ENCODE data around the gene HIVEP3.

HIVEP3 gene

DNA sequence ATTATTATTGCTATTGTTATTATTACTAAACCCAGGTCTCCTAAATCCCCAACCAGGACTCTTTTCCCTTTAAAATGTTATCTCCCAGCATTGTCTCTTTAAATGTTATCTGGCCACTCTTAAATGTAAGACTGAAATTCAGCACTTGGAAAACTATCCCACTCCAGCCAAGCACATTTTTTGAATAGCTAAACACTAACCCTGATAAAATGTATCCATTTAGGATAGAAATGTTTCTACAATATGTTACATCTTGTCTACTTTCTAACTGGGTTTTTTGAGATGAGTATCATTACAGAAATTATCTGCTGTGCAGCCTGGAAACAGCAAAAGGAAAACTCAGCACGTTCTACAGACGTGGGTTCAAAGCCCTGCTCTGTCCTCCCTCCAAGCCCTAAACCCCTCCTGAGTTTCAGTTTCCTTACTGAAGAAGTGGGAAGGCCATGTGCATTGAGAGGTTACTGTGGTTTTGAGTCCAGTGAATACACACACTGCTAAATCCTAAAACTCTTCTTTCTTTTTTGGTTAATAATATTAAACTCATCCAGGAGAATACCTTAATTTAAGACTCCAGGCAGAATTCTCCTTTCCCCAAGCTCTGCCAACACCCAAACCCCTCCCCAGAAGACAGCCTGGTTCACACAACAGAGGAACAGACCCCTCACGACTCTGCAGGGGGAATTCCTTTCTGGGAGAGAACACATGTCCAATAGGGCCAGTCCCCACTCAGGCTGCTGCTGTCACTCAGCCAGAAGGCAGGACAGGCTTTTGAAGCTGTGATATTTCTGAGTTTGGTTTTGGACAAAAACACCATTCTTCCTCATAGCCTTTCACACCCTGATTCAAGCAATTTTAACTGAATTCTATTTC, 41.9 kb downstream of the HIVEP3 start:
- H3K4me3 ChIP-seq (ENCODE audit: low read length): no peak overlapping the region
- DNase-seq (ENCODE audit: low read depth): no peak
- TF ChIP-seq, protein P1, sequence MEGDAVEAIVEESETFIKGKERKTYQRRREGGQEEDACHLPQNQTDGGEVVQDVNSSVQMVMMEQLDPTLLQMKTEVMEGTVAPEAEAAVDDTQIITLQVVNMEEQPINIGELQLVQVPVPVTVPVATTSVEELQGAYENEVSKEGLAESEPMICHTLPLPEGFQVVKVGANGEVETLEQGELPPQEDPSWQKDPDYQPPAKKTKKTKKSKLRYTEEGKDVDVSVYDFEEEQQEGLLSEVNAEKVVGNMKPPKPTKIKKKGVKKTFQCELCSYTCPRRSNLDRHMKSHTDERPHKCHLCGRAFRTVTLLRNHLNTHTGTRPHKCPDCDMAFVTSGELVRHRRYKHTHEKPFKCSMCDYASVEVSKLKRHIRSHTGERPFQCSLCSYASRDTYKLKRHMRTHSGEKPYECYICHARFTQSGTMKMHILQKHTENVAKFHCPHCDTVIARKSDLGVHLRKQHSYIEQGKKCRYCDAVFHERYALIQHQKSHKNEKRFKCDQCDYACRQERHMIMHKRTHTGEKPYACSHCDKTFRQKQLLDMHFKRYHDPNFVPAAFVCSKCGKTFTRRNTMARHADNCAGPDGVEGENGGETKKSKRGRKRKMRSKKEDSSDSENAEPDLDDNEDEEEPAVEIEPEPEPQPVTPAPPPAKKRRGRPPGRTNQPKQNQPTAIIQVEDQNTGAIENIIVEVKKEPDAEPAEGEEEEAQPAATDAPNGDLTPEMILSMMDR (conservative IDR thresholded peaks at IDR 0.05; ENCODE audit: low read depth, low read length): no peak

DNA sequence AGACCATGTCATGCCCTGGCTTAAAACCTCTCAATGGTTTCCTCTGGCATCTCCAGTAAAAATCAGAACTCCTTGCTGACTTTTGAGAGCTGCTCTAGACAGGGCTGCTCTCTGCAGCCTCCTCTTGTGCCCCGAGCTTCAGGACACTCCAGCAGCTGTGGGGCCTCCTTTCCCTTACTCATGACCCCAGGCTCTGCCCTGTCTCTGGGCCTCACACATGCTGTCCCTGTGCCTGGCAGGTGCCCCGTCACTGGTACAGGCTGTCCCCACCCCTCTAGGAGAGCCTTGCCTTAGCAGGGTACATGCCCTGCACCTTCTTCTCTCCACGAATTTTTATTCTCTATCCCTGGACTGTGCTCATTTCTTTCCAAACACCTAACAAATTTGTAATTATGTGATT, 43.2 kb downstream of the HIVEP3 start:
- no peak overlapping the region for H3K4me3 ChIP-seq (ENCODE audit: low read length)
- TF ChIP-seq, protein P1 (conservative IDR thresholded peaks at IDR 0.05; ENCODE audit: low read depth, low read length): no peak
- no peak for DNase-seq (ENCODE audit: low read depth)

DNA sequence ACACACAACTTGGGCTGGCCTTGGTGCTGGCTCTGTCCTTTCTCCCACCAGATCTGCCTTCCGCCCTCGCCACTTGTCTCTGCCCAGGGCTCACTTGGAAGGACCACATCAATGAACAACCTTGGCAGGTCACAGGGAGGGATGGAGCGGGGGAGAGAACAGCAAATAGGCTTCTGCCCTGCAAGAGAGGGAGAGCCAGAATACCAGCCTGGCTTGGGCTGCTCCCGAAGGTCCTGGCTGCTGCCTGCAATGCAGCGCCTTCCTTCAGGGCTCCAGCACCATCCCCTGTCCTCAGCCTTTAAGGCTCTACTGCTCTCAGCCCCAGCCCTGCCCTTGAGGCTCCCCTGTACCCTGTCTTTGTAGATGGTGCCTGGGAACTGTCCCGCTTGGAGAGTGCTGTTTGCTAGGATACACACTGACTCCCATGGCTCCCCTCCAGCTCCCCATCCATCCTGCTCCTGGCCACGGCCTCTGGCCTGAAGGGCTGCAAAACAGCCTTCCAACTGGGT, 43.8 kb downstream of the HIVEP3 start:
- no peak overlapping the region for H3K4me3 ChIP-seq (ENCODE audit: low read length)
- no peak for DNase-seq (ENCODE audit: low read depth)
- TF ChIP-seq, protein P1 (conservative IDR thresholded peaks at IDR 0.05; ENCODE audit: low read depth, low read length): no peak

DNA sequence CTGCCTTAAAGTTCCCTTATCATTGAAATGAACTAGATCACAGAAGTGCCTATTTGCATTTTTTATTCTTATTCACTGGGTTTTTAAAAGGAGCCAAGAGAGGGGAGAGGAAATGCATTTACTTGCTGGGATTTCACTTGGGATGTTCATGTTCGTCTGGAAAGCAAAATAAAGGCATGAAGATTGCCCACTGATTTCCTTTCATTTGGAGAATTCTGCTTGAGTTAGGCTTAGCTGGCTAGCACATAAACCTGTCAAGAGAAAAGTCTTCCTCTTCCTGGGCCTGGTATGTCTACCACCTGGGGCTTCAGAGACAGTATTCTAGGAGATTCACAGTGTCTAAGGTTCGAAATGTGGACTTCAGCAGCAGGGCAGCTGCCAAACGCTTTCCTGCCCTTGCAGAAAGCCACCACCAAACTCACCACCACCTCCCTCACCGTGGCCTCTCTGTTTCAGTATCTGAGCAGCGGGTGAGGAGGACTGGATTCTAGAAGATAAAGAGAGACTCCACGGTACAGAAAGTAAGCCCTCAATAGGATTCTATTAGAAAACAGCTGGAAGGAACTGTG, 44.5 kb downstream of the HIVEP3 start:
- no peak overlapping the region for H3K4me3 ChIP-seq (ENCODE audit: low read length)
- TF ChIP-seq, protein P1 (conservative IDR thresholded peaks at IDR 0.05; ENCODE audit: low read depth, low read length): no peak

DNA sequence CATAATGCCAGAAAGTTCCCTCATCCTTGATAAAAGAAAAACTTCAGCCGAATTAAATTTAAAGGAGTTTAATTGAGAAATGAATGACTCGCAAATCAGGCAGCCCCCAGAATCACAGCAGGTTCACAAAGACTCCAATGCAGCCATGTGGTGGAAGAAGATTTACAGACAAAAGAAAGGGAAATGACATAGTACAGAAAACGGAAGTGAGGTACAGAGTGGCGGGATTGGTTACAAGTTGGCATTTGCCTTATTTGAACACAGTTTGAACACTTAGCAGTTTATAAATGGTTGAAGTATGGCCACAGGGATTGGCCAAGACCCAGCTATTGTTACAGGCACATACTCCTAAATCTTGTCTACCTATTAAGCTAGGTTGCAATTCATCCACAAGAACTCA, 46.6 kb downstream of the HIVEP3 start:
- TF ChIP-seq, protein P1 (conservative IDR thresholded peaks at IDR 0.05; ENCODE audit: low read depth, low read length): no peak
- no peak overlapping the region for H3K4me3 ChIP-seq (ENCODE audit: low read length)
- no peak for DNase-seq (ENCODE audit: low read depth)

More for the DNA sequence above, 44.5 kb downstream of the HIVEP3 start:
- no peak for DNase-seq (ENCODE audit: low read depth)

DNA sequence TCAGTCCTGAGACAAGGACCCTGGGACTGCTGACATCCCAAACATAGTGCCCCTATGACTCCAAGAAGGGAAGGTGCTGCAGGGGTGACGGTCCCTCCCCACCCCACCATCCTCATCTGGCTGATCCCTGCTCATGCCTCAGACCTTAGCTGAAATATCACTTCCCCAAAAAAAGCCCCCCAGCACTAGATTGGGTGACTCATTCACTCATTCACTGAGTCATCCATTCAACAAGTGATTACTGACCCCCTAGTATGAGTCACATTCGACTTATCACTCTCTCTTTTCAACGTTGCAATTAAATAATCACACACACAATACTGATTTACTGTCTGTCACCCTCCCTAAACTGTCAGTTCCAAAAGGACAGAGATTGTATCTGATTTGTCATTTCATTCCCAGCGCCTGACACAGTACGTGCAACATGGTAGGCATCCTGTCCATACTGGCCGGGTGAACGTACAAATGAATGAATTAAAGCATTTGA, 48.6 kb downstream of the HIVEP3 start:
- TF ChIP-seq, protein P1 (conservative IDR thresholded peaks at IDR 0.05; ENCODE audit: low read depth, low read length): no peak
- H3K4me3 ChIP-seq (ENCODE audit: low read length): no peak overlapping the region
- DNase-seq (ENCODE audit: low read depth): peak; percentile 44

All from retinal pigment epithelial cell (primary cell).